Endothelial cell of umbilical vein (primary cell): ENCODE measurements around the gene FAM117B. TPM values are rescaled to one million over a fixed set of nuclear protein-coding genes. Genes with fewer than 3 reads are reported as not detected.

Experiments
- BruUV-seq: library from RNA; stranded (reverse); fragments of 400-500 nt; replicated peaks from 2 replicates; lab custom pipeline; 2021; lab: Mats Ljungman, UMichigan
- CTCF ChIA-PET: fragments of 300-600, 350-600 bp; sonication (Branson Sonifier 250); formaldehyde crosslinking; loops from one replicate; lab custom pipeline; 2021; ENCODE audit warnings: antibody characterized with exemption, inconsistent platforms; lab: Charles Lee
- POLR2A ChIA-PET: fragments of 300-600, 350-600 bp; sonication (Branson Sonifier 250); formaldehyde crosslinking; loops from one replicate; lab custom pipeline; 2021; ENCODE audit warnings: antibody characterized with exemption, inconsistent platforms; lab: Charles Lee
- DNase-seq: peaks from one replicate; pipeline ENCODE4 v3.0.0-alpha.2; 2011; ENCODE audit warnings: low read depth, low spot score
- FAIRE-seq: peaks from 2 replicates; lab custom pipeline; 2011; peaks lifted over from hg19 to GRCh38; lab: Jason Lieb, UNC
- H2AFZ ChIP-seq: 2 replicates; pipeline ENCODE4 v1.6.0; 2012; ENCODE audit warnings: low read depth, low read length, control low read depth, inconsistent platforms
- H3K27ac ChIP-seq: 2 replicates; pipeline ENCODE4 v1.5.1; 2011; ENCODE audit warnings: low read depth, mild to moderate bottlenecking, control low read depth, low read length, moderate library complexity; ENCODE audit not compliant: insufficient read depth
- H3K27me3 ChIP-seq, 2 experiments: 2 replicates each; pipeline versions ENCODE4 v1.6.0 to v1.6.1; 2011; ENCODE audit warnings: low read length in 2 of 2, mixed read lengths in 1 of 2; ENCODE audit not compliant: control insufficient read depth in 2 of 2, insufficient read depth in 2 of 2
- H3K36me3 ChIP-seq, 2 experiments: 2 replicates in 1 of 2; 3 replicates in 1 of 2; pipeline ENCODE4 v1.5.1; 2011; ENCODE audit warnings: low read length in 2 of 2, mild to moderate bottlenecking in 1 of 2, moderate library complexity in 1 of 2; ENCODE audit not compliant: control insufficient read depth in 2 of 2, insufficient read depth in 2 of 2; ENCODE audit errors: extremely low read depth in 1 of 2
- H3K4me1 ChIP-seq: 3 replicates; pipeline ENCODE4 v1.5.1; 2011; ENCODE audit warnings: mild to moderate bottlenecking, low read length; ENCODE audit not compliant: control insufficient read depth, insufficient read depth; ENCODE audit errors: extremely low read depth
- H3K4me2 ChIP-seq: 2 replicates; pipeline ENCODE4 v1.6.1; 2011; ENCODE audit warnings: low read length, control low read depth, mixed read lengths; ENCODE audit not compliant: insufficient read depth
- H3K4me3 ChIP-seq, 3 experiments: fragments of 200-600 bp in 1 of 3; sonication (generic), shearing (Covaris generic) in 1 of 3; replicated peaks in 1 of 3; 2 replicates each; pipeline ENCODE4 v1.5.1; 2011 to 2016; ENCODE audit warnings: control low read depth in 3 of 3, low read length in 3 of 3, mild to moderate bottlenecking in 2 of 3, inconsistent platforms in 1 of 3, low read depth in 1 of 3, moderate library complexity in 1 of 3; ENCODE audit not compliant: insufficient read depth in 1 of 3
- H3K79me2 ChIP-seq: 2 replicates; pipeline ENCODE4 v1.6.0; 2012; ENCODE audit warnings: low read length, inconsistent platforms; ENCODE audit not compliant: control insufficient read depth, insufficient read depth
- H3K9ac ChIP-seq: replicated peaks from 2 replicates; pipeline ENCODE3; 2011; ENCODE audit warnings: low read length, control low read depth; ENCODE audit not compliant: insufficient read depth; ENCODE audit errors: extremely low read depth
- H3K9me1 ChIP-seq: replicated peaks from 3 replicates; pipeline ENCODE4 v1.6.0; 2011; ENCODE audit warnings: mild to moderate bottlenecking, low read length; ENCODE audit not compliant: control insufficient read depth, insufficient read depth; ENCODE audit errors: extremely low read depth
- H3K9me3 ChIP-seq: replicated peaks from 2 replicates; pipeline ENCODE4 v1.5.1; 2012; ENCODE audit warnings: low read length, inconsistent platforms; ENCODE audit not compliant: control insufficient read depth, insufficient read depth
- H4K20me1 ChIP-seq: replicated peaks from 2 replicates; pipeline ENCODE3; 2011; ENCODE audit warnings: mild to moderate bottlenecking, low read length; ENCODE audit not compliant: control insufficient read depth, insufficient read depth; ENCODE audit errors: extremely low read depth
- EZH2 ChIP-seq: IDR thresholded peaks from 2 replicates; pipeline ENCODE4 v1.6.1; 2012; ENCODE audit warnings: borderline replicate concordance, low read depth, mild to moderate bottlenecking, moderate library complexity, low read length, inconsistent platforms; ENCODE audit not compliant: severe bottlenecking
- JUN ChIP-seq: IDR thresholded peaks from 2 replicates; pipeline ENCODE4 v1.6.1; 2011; ENCODE audit warnings: borderline replicate concordance, low read depth; ENCODE audit not compliant: insufficient read length, insufficient read depth
- MAX ChIP-seq: IDR thresholded peaks from 2 replicates; pipeline ENCODE4 v1.6.1; 2011; ENCODE audit not compliant: insufficient read depth, insufficient read length
- MYC ChIP-seq: IDR thresholded peaks from one replicate; pipeline ENCODE4 v1.6.1; 2011; ENCODE audit warnings: mild to moderate bottlenecking, low read depth, low read length
- dilution Hi-C: fragments of 300-500 bp; cut with MboI; formaldehyde crosslinking; loops from one replicate; pipeline ENCODE4 v1.15.0; 2019; ENCODE audit warnings: low sequenced_read_pairs; ENCODE audit not compliant: extremely low pct_ligation_motif_present
- intact Hi-C: fragments of 100-400 bp; cut with micrococcal nuclease; formaldehyde crosslinking; loops from one replicate; pipeline ENCODE4 v1.10.0; 2022
- polyA plus RNA-seq, 4 experiments: library from polyadenylated mRNA; depleted of rRNA in 3 of 4; stranded (reverse) in 3 of 4; unstranded in 1 of 4; fragments of >200 nt; gene quantifications; 2 replicates each; pipeline versions ENCODE4 v1.2.1 to v1.2.3, GENCODE V29; 2011 to 2012; ENCODE audit warnings: missing spikeins in 1 of 4
- total RNA-seq: library from RNA; stranded (reverse); gene quantifications from 2 replicates; pipeline ENCODE4 v1.2.3, GENCODE V29; 2021
- TF ChIP-seq, protein P1 (sequence below), 2 donors: IDR thresholded peaks; 1 replicate in 1 of 2; 2 replicates in 1 of 2; pipeline ENCODE4 v1.5.1; 2011; ENCODE audit warnings: low read length in 2 of 2, mild to moderate bottlenecking in 2 of 2, moderate library complexity in 2 of 2, control low read depth in 1 of 2, inconsistent platforms in 1 of 2, low read depth in 1 of 2; ENCODE audit not compliant: insufficient read depth in 1 of 2; ENCODE audit errors: extremely low read depth in 1 of 2

The FAM117B gene
- total and polyA plus RNA-seq, 2 donors (not counting 3 experiments of a cell fraction or from before 2014, with no cell fraction given): 1.3 to 7.0 TPM

DNA sequence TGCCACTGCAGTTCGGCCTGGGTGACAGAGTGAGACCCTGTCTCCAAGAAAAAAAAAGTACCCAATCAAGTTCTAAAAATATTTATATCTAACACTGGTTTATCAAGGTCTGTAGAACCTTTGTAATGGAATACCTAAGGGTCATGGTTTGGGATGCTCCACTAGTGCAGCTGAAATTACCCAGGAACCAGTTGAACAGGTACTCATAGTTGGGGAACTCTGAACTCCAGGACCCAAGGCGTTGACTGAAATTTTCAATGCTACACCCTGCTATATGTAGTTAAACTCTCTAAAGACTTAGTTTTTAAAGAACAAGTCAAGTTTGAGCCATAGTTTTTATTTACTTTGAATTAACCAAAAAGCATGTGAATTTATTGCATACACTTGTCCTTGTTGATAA is 55.1 kb downstream of the FAM117B start:
- H3K9ac ChIP-seq: no peak overlapping the region
- H3K79me2 ChIP-seq: no peaks in the 10 kb centered on the region
- FAIRE-seq (no peak), DNase-seq (no peak)
- no peaks in the 10 kb centered on the region for H3K9me1 ChIP-seq
- no peak overlapping the region for H2AFZ ChIP-seq
- no peak overlapping the region for H3K4me3 ChIP-seq
- H3K4me2 ChIP-seq: no peak overlapping the region
- POLR2A ChIA-PET: no interaction called here
- H3K27ac ChIP-seq: no peak overlapping the region
- intact Hi-C loops (no loop called here), dilution Hi-C loops (no loop called here)
- no peaks in the 10 kb centered on the region for H3K36me3 ChIP-seq
- CTCF ChIA-PET: interaction anchor here (0.8 kb wide), 1 partner anchor 11 kb away, joined by 3 read pairs; no protein-coding TSS in a partner anchor
- TF ChIP-seq MAX (no peak), JUN (no peak)
- no peaks in the 10 kb centered on the region for H3K4me1 ChIP-seq
- H4K20me1 ChIP-seq: no peaks in the 10 kb centered on the region
- H3K9me3 ChIP-seq: no peaks in the 10 kb centered on the region
- H3K27me3 ChIP-seq: no peaks in the 10 kb centered on the region
- BruUV-seq: no TSS peak

GRCh38 chr2:202690321-202690900 is 55.6 kb downstream of the FAM117B start:
- ChIA-PET POLR2A (no interaction called here), CTCF (no interaction called here)
- dilution Hi-C loops: no loop called here
- Histone ChIP-seq H3K9ac (no peak overlapping the region), H3K4me3 (no peak overlapping the region), H3K4me2 (no peak overlapping the region), H4K20me1 (no peaks in the 10 kb centered on the region), H3K79me2 (no peaks in the 10 kb centered on the region), H3K9me1 (no peaks in the 10 kb centered on the region), H3K4me1 (no peaks in the 10 kb centered on the region), H3K27me3 (no peaks in the 10 kb centered on the region), H3K9me3 (no peaks in the 10 kb centered on the region), H3K27ac (no peak overlapping the region), H2AFZ (no peak overlapping the region), H3K36me3 (no peaks in the 10 kb centered on the region)
- FAIRE-seq (no peak), DNase-seq (peak; percentile 7)
- intact Hi-C loops: no loop called here
- no TSS peak for BruUV-seq
- no peak for TF ChIP-seq JUN
- TF ChIP-seq, protein P1, sequence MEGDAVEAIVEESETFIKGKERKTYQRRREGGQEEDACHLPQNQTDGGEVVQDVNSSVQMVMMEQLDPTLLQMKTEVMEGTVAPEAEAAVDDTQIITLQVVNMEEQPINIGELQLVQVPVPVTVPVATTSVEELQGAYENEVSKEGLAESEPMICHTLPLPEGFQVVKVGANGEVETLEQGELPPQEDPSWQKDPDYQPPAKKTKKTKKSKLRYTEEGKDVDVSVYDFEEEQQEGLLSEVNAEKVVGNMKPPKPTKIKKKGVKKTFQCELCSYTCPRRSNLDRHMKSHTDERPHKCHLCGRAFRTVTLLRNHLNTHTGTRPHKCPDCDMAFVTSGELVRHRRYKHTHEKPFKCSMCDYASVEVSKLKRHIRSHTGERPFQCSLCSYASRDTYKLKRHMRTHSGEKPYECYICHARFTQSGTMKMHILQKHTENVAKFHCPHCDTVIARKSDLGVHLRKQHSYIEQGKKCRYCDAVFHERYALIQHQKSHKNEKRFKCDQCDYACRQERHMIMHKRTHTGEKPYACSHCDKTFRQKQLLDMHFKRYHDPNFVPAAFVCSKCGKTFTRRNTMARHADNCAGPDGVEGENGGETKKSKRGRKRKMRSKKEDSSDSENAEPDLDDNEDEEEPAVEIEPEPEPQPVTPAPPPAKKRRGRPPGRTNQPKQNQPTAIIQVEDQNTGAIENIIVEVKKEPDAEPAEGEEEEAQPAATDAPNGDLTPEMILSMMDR (IDR thresholded peaks at IDR 0.05; ENCODE audit: extremely low read depth in 1 of 2, insufficient read depth in 1 of 2, low read depth in 1 of 2, low read length in 2 of 2): no peak
- TF ChIP-seq MYC: no peak
- no peak for TF ChIP-seq EZH2
